ENCODE results near the gene LEMD2.
"Not testable (repeated sequence)": the region's sequence is repeated elsewhere in the genome, so short reads cannot be mapped to it uniquely, and the experiment has no call there.

The LEMD2 gene

GRCh38 chr6:33788694-33789549 lies at the start of gene LEMD2:
LEMD2 (minus strand) TSS chr6:33789130; CDS start chr6:33789116, 14 bp downstream.
- in situ Hi-C loops (cut with MboI; ENCODE audit: low sequenced_read_pairs) = no loop called here

DNA sequence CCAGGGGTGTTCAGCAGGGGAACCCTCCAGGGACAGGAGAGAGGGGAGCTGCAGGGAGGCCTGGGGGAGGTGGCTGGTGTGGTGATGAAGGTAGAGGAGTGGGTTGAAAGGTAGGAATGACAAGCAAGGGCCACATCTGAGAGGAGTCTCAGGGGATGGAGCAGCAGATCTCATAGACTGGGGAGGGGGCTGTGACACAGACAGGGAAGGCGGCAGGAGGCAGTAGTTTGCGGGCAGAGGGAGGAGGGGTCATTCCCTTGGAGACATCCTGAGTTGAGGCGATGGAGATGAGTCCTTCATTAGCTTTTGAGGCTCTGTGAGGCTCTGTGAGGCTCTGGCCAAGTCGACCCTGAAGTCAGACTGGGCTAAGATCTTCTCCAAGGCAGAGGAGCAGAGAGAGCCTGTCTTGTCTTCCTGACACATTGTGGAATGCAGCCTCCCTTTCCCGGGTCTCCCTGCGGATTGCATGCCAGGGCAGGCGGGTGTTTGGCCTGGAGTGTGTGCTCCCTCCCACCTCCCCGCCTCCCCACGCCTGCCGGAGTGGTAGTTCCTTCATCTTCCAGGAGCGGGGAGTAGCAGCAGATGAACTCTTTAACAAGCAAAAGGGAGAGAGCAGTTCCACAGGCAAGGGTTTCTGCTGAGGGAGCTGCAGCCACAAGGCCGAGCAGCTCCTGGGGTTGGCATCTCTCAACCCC lies 49.2 kb upstream of the LEMD2 start:
- in situ Hi-C loops (cut with MboI; ENCODE audit: low sequenced_read_pairs) = no loop called here

GRCh38 chr6:33836806-33837469 lies 48.0 kb upstream of the LEMD2 start:
- in situ Hi-C loops (cut with MboI; ENCODE audit: low sequenced_read_pairs) = no loop called here

GRCh38 chr6:33834401-33835392 lies 45.8 kb upstream of the LEMD2 start:
- in situ Hi-C loops (cut with MboI; ENCODE audit: low sequenced_read_pairs) = no loop called here

- in situ Hi-C loops (cut with MboI; ENCODE audit: low sequenced_read_pairs) = no loop called here
Observed at GRCh38 chr6:33833599-33833998, 44.7 kb upstream of the LEMD2 start.

DNA sequence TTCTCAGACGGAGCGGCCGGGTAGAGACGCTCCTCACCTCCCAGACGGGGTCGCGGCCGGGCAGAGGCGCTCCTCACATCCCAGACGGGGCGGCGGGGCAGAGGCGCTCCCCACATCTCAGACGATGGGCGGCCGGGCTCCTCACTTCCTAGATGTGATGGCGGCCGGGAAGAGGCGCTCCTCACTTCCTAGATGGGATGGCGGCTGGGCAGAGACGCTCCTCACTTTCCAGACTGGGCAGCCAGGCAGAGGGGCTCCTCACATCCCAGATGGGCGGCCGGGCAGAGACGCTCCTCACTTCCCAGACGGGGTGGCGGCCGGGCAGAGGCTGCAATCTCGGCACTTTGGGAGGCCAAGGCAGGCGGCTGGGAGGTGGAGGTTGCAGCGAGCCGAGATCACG lies 43.9 kb upstream of the LEMD2 start:
- in situ Hi-C loops (cut with MboI; ENCODE audit: low sequenced_read_pairs) = not testable (repeated sequence)

GRCh38 chr6:33831725-33832124 lies 42.8 kb upstream of the LEMD2 start:
- in situ Hi-C loops (cut with MboI; ENCODE audit: low sequenced_read_pairs) = not testable (repeated sequence)

- in situ Hi-C loops (cut with MboI; ENCODE audit: low sequenced_read_pairs) = no loop called here
Observed at GRCh38 chr6:33830635-33831240, 41.8 kb upstream of the LEMD2 start.

GRCh38 chr6:33828764-33829731 lies 40.1 kb upstream of the LEMD2 start:
- in situ Hi-C loops (cut with MboI; ENCODE audit: low sequenced_read_pairs) = no loop called here

GRCh38 chr6:33828452-33828763 lies 39.5 kb upstream of the LEMD2 start:
- in situ Hi-C loops (cut with MboI; ENCODE audit: low sequenced_read_pairs) = no loop called here

GRCh38 chr6:33827546-33828451 lies 38.9 kb upstream of the LEMD2 start:
- in situ Hi-C loops (cut with MboI; ENCODE audit: low sequenced_read_pairs) = no loop called here

DNA sequence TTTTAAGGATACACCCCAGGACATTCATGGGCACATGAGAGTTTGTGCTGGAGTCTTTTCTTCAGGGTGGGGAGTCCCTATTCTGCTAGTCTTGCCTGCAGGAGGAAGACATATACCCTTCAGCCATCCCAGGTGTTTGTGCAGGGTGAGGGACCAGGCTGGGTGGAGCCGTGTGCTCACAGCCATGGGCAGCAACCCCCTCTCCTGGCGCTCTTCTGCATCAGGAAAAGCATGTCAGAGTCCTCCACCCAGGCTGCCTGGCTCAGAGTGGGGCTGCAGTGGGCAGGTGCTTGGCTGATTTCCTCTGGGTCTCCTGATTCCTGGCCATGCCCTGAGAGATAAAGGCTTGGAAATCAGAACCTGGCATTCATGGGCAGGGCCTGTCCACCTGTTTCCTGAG lies 37.6 kb upstream of the LEMD2 start:
- in situ Hi-C loops (cut with MboI; ENCODE audit: low sequenced_read_pairs) = no loop called here

GRCh38 chr6:33824461-33825154 lies 35.7 kb upstream of the LEMD2 start:
- in situ Hi-C loops (cut with MboI; ENCODE audit: low sequenced_read_pairs) = no loop called here

- in situ Hi-C loops (cut with MboI; ENCODE audit: low sequenced_read_pairs) = no loop called here
Observed at GRCh38 chr6:33823806-33824205, 34.9 kb upstream of the LEMD2 start.

- in situ Hi-C loops (cut with MboI; ENCODE audit: low sequenced_read_pairs) = no loop called here
Observed at GRCh38 chr6:33822575-33823395, 33.9 kb upstream of the LEMD2 start.

DNA sequence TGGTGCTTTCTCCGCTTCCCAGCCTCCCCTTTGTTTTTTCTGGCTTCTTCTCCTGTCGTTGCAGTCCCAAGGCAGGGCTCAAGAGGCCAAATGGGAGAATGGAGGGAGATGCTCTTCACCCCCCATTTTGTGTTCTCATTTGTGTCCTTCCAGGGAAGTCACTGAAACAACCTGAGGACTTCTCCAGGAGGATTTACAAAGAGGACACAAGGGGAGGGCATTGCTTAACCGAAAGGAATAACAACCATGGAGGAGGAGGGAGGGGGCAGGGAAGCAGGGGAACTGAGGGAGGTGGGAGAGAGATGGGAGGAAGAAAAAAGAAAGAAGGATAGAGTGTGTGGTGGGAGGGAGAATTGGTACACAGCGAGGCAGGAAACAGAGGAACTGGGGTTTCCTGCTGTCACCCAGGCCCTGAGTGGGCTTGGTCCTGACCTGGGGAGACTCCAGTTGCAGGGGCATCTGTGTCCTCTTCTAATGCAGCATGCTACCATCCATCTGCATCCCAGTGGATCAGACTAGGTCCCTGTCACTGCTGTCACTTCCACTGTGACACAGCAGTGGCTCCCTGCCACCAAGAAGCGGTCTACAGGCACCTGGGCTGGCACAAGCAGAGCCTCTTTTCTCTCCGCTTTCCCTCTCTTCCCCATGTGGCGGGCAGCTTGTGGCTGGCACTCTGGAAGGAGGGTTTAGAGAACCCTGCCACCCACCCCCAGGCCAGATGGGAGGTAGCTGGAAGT lies 32.0 kb upstream of the LEMD2 start:
- in situ Hi-C loops (cut with MboI; ENCODE audit: low sequenced_read_pairs) = no loop called here
